GM19467 (cell line): ENCODE results near the gene PRKCH.
"Not testable (repeated sequence)": the region's sequence is repeated elsewhere in the genome, so short reads cannot be mapped to it uniquely, and the experiment has no call there.

Source experiments
- ATAC-seq: cut with Tn5 transposase; IDR thresholded peaks from one replicate; pipeline ENCODE4 v1.9.1; 2021; ENCODE audit warnings: mild to moderate bottlenecking, moderate library complexity; ENCODE audit not compliant: unreplicated experiment

PRKCH gene

DNA sequence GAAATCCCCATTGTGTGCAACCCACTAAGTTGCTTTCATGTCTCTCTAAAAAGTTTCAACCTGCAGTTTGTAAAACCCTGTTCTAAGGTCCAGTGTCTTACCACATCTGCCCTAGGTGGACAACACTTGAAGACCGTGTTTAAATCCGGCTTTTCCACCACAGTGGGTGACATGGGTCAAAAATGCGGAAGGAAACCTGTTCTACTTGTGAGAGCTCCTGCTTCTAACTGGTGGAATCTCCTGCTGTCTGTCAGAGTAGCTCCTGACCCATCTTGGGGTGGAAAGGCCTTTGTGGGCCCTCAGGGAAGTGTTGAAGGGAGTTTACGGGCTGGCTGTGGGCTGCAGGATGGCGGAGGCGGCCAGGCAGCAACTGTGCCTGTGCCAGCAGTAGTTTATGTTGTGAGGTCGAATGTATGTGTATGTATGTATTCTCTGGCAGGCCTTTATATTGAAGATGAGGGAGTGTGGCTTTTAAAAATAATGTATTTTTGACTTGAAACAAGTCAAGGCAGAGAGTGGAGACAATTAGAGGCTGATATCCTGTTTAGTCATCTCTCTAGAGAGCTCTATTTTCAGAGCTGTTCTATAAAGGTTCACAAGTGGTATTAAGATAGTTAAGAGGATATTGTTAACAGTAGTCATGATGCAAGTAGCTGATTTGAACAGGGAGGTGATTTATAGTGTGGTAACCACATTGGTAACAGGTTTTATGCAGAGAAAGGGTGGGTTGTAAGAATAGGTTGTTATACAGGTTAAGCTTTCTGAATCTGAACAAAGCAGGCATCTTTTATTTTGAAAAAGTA, 67.0 kb downstream of the PRKCH start:
- peak; percentile 39 for ATAC-seq

DNA sequence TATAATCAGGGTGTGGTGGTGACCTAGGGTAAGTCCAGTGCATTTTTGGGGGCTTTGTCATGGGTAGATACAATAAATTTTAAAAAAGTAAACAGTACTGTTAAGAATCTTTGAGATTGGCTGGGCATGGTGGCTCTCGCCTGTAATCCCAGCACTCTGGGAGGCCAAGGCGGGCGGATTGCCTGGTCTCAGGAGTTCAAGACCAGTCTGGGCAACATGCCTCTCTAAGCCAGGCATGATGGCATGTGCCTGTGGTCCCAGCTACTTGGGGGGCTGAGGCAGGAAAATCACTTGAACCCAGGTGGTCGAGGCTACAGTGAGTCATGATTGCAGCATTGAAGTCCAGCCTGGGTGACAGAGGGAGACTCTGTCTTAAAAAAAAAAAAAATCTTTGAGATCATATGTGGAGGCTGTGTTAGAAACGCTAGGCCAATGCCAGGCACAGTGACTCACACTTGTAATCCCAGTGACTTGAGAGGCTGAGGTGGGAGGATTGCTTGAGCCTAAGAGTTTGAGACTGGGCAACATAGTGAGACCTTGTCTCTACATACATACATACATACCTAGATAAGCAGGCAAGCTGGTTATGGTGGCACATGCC, 67.7 kb downstream of the PRKCH start:
- ATAC-seq, result no peak

DNA sequence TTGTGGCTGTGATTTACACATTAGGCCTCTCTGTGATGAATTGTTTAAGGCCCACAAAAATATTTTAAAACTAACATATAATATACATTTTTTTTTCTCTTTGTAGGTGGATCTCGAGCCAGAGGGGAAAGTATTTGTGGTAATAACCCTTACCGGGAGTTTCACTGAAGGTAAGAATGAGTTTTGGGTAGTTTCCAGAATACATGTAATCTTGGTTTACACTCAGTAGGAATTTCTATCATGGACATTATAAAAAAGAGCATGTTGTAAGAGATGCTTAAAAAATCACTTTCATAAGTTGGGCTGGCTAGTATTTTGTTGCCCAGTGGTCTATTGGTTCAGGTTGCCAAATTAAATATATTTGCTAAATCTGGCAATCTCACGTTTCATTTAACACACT, 69.7 kb downstream of the PRKCH start:
- ATAC-seq, result no peak

DNA sequence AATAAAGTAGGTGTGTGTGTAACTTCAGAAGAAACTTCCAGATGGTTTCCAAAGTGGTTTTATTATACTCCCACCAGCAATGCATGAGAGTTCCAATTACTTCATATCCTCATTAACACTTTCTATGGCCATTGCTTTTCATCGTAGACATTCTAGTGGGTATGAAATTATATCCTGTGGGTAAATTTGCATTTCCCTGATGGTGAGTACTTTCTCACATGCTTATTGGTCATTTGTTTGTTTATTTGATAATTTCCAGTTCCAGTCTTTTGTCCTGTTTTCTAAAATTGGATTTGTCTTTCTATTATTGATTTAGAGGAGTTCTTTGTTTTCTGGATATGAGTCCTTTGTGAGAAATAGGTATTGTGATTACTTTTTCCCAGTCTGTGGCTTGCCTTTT, 70.9 kb downstream of the PRKCH start:
- no peak for ATAC-seq

DNA sequence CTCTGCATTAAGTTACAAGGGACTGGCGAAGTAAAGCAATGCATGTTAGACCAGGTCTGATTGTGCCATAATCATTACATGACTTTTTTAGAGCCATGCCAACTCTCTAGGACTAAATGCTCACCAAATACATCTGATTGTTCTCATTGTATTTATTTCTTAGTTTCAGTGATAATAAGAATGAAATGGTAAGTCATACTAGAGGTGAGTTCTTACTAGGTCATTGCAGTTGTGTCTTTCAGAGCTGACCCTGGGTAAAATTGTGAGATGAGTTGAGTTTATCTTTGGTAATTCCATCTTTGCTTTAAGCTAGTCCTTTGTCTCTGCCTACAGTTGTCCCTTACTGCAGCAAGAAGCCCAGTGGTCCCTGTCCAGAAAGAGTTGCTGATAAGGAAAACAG, 73.2 kb downstream of the PRKCH start:
- no peak for ATAC-seq

DNA sequence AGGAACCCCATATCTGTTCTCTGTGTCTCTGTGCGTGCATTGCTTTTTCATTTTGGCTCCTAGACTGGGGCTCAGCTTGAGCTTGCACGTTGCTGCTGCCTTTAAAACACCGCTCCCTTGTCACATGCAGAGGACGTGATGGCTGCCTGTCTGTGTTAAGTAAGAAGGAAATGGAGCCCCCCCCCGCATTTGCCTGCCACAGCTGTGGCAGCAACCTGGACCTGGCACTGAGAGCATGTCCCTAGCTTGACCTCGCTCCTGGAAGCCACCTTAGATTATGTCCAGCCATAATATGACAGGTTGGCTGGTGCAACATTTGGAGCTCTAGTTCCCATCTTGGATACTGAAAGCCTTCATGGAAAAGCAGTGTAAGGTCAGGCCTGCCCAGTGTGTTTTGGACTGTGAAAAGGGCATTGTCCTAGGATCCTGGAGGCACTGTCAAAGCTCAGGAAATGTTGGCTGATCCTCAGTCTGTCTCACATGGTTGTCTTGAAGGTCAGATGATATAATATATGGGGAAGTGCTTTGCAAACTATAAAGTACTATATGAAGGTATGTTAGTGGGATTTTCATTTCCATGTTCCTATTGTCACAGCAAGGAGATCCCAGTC, 73.8 kb downstream of the PRKCH start:
- no peak for ATAC-seq

DNA sequence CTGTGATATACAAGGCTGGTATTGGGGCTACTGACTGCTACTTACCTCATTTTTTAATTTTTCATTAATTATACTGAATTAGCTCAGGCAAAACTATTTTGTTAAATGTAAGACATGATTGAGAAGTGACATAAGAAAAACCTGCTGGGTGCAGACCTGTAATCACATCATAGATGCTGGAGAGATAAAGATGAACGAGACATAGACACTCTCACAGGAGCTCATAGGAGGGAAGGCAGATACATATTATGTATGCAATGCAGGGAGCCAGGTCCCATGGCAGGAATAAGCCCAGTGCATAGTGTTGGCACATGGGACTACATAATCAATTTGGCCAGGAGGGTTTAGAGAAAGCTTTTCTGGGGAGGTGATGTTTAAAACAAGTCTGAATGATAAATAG, 74.9 kb downstream of the PRKCH start:
- ATAC-seq, result no peak

DNA sequence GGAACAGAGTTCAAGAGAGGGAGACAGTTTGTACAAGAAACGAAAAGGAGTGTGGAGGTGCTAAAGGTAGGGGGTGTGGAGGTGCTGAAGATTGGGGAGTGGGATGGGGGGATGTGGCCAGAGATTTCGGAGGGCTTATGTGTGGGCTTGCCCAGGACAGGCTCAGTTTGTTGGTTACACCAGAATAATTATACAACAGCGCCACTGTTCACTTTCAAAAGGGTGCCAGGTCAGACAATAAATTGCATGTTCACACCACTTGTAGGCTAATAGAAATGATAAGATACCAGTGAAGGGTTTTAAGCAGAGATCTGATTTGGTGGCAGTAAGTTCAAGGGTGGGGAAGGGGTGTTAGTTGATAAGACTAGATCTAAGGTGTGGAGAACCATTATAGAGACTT, 75.3 kb downstream of the PRKCH start:
- no peak for ATAC-seq

DNA sequence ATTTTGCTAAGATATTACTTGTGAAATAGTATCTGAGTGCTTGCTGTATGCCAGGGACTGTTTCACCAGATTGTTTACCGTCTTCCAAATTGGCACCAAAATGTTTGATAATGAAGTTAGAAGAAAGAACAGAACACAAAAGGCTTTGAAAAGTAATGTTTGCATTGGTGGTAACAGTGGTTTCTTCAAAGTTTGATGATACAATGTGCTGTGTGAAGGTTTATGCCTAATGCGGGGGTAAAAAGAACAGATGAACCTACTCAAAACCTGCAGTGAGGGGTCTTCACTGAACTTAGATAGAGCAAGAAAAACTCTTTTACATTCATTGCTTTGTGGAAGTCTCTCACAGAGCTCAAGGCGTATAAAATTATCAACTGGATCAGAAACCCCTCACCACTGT, 76.2 kb downstream of the PRKCH start:
- no peak for ATAC-seq

DNA sequence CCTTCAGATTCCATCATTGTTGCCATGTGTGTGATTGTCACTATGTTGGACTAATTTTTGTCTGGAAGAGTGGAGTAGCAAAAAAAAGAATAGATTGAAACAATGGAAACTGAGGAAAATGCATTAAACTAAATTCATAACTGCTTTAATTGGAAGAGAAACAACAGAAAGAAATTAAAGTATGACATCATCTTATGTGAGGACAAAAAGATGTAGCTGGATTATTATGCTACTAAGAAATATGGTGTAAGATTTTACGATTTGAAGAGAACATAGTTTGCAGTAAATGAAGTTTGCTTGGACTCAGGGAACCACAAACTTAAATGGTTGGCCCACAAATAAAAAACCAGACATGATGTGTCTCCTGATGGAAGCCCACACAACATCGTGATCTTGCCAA, 76.8 kb downstream of the PRKCH start:
- no peak for ATAC-seq

DNA sequence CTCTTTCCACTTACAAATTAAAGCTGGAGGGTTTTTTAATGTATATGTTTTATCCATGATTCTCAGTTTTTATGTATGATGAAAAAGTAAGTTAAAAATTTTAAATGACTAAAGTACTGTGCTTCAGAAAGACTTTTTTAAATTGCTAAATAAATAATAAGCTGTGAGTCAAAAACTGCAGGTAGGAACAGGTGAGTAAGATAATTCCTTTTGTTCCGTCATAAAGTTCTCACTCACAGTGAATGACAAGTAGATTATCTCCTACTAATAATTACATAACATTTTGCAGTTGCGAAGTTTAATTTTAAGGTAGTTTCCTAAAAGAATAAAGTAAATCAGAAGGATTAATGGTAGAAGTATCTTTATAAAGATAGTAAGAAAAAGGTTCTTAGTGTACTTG, 78.0 kb downstream of the PRKCH start:
- ATAC-seq, result no peak

DNA sequence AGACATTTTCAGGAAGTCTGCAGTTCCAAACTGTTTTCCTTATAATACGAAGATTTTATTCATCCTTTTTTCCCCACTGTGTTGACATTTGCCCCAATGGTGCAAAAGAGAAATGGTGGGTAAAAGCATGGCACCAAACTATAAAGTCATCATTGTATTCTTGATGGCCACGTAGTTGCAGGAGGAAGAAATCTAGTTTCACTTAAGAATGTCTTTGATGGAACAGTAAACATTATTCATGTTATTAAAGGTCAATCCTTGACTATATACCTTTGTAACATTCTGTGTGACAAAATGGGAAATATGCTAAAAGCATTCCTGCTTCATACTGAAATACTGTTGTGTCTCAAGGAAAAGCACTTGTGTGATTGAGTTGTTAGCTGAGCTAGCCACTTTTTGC, 80.1 kb downstream of the PRKCH start:
- no peak for ATAC-seq

DNA sequence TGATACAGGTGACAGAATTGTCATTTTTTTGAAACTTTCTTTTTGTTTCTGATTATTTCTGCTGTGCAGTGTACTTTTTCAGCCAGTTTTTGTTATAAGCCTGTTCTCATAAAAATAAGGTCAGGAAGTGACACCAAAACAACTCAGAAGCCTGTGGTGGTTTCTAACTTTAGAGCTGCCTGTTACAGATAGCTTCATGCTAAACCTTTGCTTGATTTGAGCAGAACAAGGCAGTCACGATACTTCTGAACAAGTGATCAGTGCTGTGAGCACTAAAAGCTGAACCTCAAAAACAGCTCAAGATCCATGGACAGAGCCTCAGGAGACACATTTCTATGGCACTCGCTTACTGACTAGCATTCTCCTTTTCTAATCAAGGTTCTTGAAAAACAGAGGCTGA, 82.0 kb downstream of the PRKCH start:
- ATAC-seq, result no peak

DNA sequence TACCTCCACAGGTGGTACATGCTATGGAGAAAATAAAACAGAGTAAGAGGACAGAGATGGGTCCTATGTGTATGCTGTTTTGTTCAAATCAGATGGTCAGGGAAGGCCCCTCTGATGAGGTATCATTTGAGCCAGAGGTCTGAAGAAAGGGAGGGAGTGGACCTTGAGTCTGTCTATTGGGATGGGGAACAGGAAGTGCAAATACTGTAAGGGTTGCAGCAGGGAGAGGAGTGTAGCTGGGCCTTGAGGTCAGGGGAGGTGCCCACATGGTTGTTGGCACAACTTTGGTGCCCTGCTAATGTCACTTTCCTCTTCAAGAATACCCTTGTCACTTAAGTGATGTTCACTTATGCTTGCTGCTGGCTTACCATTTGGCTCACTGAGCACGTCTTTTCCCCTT, 83.3 kb downstream of the PRKCH start:
- no peak for ATAC-seq

DNA sequence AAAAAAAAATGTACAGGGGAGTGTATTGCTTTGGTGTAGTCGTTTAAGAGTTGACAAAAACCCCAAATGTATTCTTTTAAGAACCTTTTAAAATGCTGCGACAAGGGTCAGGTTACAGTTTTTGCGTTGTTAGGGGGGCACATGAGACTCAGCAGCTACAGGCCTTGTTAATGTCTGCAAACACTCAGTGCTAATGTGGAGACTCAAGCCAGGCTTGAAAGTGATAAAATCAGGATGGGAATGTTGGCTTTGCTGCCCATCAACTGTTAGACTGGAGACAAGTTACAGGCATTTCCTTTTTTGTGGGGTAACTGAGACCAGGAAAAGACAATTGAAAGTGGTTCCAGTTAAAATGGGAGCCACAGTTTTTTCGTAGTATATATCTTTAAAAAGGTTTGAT, 84.8 kb downstream of the PRKCH start:
- no peak for ATAC-seq

DNA sequence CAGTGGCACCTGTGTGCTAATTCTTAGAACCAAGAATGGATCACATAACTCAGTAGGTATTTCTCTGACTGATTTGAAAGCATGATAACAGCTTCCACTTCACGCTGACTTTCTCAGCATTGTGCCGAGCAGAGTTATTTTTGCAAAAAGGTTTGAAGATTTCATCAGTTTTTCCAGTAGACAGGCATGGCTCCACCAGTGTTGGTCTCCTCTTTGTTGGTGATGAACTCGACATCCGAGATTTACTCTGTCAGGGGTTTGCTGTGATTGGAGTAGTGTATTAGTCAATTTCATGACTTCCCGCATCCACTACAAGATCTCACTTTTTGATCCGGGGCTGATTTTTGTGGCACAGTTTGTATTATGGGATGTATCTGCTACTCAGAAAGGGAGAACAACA, 85.3 kb downstream of the PRKCH start:
- ATAC-seq, result no peak

DNA sequence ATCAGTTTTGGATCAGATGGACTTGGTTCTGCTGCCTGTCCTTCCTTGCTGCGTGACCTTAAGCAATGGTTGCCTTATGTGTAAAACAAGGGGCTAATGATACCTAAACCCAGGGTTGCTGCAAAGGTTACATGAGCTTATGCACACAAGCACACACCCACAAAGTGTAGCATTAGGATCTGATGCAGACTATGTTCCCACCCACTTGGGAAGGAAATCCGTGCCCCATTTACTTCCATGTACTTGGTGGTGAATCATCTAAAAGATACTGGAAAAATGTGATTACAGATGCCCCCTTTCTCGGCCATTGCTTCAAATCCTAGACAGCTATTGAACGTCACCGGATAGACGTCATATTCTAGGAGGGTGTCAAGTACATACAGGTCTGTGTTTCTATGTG, 87.1 kb downstream of the PRKCH start:
- ATAC-seq, result no peak

DNA sequence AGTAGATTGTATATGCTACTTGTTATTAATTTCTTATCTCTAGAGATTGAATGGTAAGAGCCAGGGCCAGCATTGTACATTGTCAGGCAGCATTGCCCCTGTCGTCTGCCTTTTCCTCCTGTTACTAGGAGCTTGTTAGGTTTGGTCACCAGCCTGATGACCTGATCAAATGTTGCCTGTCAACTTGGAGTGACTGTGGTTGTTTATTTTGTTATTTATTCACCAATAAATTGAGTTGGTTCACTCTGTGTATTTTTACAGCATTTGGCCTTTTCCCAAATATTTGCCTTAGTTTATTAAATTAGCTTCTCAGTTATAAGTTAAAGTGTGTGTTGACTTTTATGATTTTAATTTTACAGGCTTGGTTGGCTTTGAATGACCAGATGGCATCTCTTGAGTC, 88.4 kb downstream of the PRKCH start:
- no peak for ATAC-seq

DNA sequence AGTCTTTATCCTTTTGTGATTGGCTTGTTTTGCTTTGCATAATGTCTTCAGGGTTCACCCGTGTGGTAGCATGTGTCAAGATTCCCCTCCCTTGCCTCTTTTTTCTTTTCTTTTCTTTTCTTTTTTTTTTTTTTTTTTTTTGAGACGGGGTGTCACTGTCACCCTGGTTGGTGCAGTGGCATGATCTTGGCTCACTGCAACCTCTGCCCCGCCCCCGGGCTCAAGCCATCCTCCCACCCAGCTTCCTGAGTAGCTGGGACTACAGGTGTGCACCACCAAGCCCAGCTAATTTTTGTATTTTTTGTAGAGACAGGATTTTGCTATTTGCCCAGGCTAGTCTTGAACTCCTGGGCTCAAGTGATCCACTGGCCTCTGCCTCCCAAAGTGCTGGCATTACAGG, 94.6 kb downstream of the PRKCH start:
- ATAC-seq, result not testable (repeated sequence)

DNA sequence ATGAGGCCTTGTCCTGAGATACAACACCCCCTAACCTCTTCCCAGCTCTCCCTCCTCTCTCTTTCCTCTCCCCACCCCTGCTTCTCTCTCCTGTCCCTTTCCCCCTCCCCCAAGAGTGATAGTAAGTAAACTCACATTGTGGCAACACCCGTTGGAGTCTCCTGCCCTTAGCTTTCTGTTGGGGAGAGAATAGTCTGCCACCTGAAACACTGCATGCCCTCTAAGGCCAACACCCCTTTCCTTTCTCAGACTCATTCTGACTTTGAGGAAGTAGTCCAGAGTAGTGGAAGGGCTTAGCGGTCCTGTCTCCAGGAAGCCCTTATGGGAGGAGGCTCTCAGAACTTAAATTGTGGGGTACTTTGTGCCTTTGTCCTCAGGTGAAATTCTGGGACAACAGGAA, 95.2 kb downstream of the PRKCH start:
- no peak for ATAC-seq

DNA sequence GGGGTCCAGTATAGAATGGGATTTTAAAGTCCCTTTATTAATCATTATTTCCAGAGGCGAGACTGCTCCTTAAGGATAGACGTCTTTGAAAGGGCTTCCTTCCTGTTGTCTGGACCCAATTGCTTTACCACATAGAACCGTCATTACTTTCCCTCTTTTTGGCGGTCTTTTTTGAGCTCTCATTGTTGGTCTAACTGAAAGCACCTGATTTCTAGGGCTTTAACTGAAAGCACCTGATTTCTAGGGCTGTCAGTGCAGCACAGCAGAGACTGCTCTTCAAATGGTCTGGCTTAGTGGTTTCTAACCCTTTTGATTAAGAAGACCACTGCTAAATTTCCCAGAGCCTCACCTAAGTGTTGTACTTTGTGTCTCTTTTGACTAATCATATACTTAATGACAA, 95.8 kb downstream of the PRKCH start:
- no peak for ATAC-seq

DNA sequence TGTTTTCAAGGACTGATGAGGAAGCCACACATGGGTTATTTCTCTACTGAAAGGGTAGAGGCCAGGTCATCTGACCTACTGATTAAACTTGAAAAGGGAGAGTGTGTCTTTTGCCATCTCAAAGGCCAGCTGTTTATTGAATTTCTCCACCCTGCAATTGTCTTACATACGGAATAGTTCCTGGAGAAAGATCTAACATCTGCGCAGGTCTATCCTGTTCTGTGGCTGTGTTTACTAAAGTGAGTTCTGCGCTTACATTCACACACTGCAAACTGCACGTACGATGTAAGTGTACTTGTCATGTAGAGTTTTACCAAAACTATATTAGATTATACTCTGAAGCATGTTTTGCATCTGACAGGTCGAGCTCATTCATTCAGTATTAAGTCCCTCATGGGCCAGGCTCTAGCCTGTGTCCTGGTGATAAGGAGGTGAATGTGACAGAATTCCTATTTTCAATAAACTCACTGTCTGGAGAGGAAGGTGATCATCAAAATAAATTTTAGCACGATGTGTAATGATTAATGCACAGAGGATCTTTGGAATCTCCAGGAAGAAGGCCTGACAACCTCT, 96.6 kb downstream of the PRKCH start:
- no peak for ATAC-seq
